Stomach (tissue), 4 donors: ENCODE results near the gene FAM193B.

Experiments used
- POLR2AphosphoS5 ChIP-seq, 3 donors: sonication (generic); formaldehyde crosslinking; IDR thresholded peaks; one replicate each; pipeline ENCODE4 v1.6.1; 2016; ENCODE audit warnings: antibody characterized with exemption in 3 of 3
- TF ChIP-seq, protein P1 (sequence below), 7 experiments: fragments of 450-650 bp in 4 of 7; fragments of 200-600 bp in 3 of 7; sonication (generic) in 3 of 7; IDR thresholded peaks; one replicate each; pipeline ENCODE4 v1.5.1; 2016 to 2019; ENCODE audit warnings: antibody characterized with exemption in 7 of 7, control low read depth in 2 of 7, mild to moderate bottlenecking in 1 of 7

DNA sequence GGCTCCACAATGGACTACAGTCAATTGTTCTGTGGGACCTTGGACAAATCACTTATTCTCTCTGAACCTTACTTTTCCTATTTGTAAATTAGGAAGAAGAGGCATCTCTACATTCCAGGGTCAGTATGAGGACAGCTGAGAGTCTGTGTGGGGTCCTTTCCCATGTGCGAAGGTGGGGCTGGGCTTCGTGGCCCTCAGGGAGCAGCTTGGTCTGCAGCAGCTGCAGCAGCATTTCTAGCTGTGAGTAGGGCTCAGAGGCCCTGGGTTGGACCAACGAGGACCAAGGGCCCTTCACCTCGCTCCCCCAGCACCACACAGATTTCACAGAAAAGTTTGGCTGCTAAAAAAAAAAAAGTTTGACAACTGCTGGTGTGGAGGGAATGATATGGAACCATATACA, 28.2 kb downstream of the FAM193B start:
- TF ChIP-seq, protein P1, sequence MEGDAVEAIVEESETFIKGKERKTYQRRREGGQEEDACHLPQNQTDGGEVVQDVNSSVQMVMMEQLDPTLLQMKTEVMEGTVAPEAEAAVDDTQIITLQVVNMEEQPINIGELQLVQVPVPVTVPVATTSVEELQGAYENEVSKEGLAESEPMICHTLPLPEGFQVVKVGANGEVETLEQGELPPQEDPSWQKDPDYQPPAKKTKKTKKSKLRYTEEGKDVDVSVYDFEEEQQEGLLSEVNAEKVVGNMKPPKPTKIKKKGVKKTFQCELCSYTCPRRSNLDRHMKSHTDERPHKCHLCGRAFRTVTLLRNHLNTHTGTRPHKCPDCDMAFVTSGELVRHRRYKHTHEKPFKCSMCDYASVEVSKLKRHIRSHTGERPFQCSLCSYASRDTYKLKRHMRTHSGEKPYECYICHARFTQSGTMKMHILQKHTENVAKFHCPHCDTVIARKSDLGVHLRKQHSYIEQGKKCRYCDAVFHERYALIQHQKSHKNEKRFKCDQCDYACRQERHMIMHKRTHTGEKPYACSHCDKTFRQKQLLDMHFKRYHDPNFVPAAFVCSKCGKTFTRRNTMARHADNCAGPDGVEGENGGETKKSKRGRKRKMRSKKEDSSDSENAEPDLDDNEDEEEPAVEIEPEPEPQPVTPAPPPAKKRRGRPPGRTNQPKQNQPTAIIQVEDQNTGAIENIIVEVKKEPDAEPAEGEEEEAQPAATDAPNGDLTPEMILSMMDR (IDR thresholded peaks at IDR 0.05) = no peak
- TF ChIP-seq POLR2AphosphoS5 (IDR thresholded peaks at IDR 0.05) = no peak
